ENCODE data around the gene BARX1.
"Not testable (repeated sequence)": the region's sequence is repeated elsewhere in the genome, so short reads cannot be mapped to it uniquely, and the experiment has no call there.

The BARX1 gene, protein sequence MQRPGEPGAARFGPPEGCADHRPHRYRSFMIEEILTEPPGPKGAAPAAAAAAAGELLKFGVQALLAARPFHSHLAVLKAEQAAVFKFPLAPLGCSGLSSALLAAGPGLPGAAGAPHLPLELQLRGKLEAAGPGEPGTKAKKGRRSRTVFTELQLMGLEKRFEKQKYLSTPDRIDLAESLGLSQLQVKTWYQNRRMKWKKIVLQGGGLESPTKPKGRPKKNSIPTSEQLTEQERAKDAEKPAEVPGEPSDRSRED

DNA sequence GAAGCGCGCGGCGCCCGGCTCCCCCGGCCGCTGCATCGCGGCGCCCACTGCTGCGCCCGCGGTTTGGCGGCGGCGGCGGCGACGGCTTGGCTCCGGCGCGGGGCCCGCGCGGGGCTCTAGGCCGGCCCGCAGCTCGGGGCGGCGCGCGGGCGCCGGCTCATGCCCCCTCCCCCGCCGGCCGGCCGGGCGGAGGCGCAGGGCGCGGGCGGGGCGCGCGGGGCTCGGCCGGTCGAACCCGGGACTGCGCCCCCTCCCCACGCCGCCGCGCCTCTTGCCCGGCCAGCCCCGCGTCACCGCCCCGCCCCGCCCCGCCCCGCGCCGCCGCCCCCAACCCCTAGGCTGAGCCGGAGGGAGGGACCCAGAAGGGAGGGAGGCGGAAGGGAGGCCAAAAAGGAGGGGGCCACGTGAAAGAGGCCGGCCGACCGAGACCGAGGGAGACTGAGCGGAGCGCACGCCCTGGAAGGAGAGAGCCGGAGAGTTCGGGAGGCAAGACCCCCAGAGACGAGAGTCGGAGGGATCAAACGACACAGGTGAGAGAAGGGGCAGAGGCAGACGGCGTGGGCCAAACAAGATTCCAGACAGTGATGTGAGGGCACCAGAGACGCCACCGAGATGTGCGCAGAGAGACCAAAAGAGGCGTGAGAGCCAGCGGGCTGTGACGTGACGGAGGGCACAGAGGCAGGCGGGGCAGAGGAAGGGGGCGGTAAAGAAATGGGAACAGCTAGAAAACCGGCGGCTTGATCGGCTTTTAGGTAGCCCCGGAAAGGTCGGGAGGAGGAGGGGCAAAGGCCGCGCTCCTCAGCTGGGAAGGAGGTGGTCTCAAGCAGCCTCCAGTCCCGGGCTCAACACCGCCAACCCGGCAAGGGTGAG, at the start of gene BARX1:
TSS of gene BARX1 (minus strand) at position 245 of the 870 bp plus-strand sequence. CDS start at position 36, 209 bp downstream.
- peak; percentile 50 for DNase-seq

DNA sequence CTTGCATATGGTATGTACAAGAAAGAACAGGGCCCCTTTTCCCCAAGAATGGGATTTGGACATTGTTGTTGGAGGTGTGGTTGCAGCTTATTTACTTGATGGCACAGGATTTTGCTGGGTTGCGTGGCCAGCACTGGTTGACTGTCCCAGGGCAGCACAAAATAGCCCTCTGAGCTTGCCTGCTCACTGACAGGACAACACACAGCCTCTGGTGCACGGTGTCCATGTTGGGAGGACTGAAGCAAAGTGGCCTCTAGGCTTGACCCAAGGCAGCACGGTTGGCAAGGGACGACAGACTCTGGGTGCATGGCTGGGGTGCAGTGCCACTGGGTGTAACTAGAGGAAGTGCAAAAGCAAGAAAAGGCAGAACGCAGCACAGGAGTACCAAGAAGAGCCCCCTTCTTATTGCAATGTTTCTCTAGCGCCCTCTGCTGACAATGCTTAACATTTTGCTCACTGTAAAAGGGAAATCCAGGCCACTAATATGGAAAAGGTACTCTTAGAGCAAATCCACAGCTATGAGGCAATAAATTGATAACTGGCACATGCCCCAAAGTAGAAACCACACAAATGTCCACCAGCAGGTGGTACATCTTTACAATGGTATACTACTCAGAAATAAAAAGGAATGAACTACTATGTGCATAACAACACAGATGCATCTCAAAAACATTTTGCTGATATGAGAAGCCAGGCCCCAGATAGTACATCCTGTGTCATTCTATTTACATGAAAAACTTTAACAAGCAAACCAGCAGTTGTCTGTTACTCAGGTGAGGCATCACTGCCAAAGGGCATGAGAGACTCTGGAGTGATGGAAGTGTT, 47.4 kb upstream of the BARX1 start:
- DNase-seq: no peak

DNA sequence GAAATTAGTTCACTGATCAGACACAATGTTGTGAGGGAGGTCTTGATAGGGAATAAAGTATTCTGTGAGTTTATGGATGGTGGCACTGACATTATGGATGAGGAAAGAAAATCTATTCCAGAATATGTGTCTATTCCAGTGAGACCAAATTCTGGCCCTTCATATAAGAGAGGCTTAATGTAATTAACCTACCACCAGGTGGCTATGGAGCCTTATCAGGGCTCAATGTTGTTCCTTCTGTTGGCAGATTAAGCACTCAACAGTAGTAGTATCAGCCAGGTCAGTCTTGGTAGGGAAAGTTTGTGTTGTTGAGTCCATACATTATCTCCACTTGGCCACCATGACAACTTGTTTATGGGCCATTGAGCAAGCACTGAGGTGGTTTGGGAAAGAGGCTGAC, 41.7 kb upstream of the BARX1 start:
- no peak for DNase-seq

DNA sequence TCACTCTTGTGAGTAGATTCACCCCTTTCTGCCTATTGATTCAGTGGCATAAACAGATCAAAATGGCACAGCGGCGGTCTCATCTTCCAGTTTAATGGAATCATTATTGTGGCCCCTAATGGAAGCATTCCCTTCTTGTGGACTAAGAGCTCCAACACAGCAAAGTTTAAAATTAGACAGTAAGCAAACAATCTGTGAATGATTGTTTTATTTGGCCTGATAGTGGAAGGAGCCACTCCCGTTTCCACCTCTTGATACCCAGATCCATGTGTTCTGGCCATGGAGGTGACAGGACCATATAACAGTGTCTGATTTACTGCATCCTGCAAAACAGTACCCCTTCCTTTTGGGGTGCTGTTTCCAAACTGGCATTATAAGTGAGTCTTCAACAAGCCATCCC, 41.2 kb upstream of the BARX1 start:
- DNase-seq: no peak

DNA sequence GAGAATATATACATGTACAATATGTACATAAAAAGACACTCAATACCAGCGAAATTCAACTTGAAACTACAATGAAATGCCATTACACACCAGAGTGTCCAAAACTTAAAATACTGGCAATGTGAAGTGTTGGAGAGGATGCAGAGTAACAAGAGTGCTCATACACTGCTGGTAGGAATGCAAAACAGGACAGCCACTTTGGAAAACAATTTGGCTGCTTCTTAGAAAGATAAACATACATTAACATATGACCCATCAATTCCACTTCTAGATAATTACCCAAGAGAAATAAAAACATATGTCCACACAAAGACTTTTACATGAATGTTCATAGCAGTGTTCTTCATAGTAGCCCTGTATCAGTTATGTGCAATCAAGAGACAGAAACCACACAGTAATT, 39.4 kb upstream of the BARX1 start:
- DNase-seq: no peak

DNA sequence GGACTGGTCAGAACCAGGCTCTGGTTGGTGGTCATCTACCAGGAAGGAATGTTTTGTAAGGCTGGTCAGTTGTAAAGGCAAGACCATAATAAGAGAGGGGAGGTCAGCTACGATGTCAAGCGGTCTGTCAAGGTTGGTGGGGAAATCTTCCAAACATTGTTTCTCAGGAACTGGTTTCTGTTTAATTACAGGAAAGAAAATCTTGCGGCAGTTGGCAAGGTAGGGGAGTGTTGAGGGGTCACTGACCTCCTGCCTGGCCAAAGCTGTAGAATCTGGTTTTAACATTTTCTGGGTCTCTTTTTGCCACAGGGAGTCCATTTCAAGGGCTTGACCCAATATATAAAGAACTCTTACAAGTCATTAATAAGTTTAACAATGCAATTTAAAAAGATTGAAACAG, 39.0 kb upstream of the BARX1 start:
- no peak for DNase-seq

DNA sequence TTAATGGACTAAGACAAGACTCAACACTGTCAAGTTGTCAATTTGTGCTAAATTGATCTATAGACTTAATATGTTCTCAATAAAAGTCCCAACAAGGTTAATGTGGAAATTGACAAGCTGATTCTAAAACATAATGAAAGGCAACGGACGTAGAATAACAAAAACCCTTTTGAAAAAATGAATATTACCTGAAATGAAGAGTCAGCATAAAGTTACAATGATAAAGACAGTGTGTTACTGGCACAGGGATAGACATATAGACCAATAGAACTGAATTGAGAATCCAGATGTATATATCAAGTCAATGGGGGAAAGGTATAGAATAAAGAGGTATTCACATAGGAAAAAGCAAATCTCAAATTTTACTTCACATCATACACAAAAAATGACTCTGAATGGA, 37.7 kb upstream of the BARX1 start:
- DNase-seq: no peak

DNA sequence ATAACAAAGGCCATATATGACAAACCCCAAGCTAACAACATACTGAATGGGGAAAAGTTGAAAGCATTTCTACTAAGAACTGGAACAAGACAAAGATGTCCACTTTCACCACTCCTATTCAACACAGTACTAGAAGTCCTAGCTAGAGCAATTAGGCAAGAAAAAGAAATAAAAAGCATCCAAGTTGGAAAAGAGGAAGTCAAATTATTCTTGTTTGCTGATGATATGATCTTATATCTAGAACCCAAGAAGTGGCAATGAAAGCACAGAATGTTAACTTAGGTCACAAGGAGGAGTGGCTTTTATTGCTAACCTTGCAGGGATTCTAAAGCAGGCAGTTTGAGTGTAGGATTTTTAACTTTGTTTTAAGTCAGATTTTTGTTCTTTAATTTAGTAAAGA, 35.3 kb upstream of the BARX1 start:
- no peak for DNase-seq

DNA sequence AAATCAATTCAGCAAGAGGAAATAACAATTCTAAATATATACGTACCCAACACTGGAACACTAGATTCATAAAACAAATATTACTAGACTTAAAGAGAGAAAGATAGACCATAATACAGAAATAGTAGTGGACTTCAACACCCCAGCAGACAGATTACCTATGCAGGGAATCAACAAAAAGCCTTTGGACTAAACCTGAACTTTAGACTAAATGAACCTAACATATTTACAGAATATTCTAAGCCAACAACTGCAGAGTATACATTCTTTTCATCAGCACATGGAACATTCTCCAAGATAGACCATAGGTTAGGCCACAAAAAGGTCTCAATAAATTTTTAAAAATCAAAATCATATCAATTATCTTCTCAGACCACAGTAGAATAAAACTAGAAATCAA, 32.9 kb upstream of the BARX1 start:
- DNase-seq: no peak

DNA sequence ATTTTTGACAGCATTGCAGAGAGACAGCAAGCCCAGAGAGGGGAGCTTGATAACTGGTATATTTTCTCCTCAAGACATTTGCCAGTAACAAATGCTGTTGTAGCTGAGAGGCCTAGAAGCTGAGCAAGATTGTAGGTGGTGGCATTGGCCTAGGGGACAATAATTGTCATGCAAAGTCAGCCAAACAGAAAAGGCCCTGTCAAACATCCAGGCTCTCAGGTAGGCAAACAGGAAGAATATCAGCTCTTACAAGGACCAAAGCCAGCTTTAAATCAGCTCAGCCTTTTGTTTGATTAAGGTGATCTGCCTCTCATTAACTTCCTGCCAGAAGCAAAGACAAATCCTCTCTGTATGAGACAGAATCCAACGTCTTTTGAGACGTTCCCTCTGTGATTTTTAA, 29.7 kb upstream of the BARX1 start:
- no peak for DNase-seq

DNA sequence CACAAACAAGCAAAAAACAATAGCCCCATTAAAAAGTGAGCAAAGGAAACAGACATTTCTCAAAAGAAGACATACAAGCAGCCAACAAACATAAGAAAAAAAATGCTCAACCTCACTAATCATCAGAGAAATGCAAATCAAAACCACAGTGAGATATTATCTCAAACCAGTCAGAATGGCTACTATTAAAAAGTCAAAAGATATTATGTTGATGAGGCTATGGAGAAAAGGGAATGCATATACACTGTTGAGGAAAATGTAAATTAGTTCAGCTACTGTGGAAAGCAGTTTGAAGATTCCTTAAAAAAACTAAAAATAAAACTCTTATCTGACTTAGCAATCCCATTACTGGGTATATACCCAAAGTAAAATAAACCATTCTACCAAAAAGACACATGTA, 28.7 kb upstream of the BARX1 start:
- DNase-seq: no peak

DNA sequence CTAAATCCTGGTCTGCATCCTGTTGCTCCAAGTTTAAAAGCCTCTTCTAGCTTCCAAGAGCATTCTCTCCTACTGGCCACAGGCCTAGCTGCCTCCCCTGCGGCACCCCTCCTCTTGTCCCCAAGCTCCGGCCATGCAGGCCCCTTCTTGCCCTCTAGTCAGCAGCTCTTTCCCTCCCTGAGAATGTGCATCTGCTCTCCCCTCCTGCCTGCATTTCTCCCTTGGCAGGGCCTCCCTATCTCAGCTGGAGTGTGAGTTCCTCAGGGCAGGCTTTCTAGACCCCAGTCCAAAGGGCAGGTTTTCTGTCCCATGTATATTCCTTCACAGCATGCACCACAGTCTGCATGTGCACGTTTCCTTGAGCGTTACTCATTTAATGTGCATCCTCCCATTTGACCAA, 24.6 kb upstream of the BARX1 start:
- no peak for DNase-seq

DNA sequence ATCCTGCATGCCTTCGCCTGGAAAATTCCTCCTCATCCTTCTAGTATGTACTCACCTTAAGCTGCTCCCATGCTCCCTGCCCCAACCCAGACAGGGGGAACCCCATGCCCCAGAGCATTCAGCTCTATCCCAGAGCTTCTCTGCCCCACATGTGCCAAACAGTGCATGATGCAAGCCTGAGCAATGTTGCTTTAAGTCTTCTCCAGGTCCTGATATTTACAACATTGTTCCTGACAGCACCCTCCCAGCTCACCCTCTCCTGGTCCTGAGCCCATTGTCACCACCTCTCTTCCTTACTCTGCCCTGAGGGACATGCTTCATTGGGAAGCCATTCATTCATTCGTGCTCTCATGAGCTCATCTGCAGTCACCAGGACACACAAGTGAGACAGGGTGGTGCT, 23.4 kb upstream of the BARX1 start:
- no peak for DNase-seq

DNA sequence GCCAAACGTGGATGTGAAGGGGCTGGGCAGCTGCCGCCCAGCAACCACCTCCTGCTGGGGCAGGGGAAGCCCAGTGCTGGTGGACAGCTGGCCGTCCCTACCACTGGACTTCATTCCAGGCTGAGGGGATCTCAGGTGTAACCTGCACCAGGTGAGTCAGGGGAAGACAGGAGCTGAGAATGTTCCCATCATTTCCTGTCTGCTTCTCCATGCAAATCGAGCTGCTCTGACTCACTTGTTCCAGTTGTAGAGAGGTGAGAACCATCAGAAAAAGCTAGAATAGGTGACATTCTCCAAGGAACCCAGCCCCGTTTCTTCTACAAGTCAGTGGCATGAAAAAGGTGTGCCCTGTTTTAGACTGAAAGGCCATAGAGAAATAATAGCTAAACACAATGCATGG, 21.8 kb upstream of the BARX1 start:
- DNase-seq: no peak

DNA sequence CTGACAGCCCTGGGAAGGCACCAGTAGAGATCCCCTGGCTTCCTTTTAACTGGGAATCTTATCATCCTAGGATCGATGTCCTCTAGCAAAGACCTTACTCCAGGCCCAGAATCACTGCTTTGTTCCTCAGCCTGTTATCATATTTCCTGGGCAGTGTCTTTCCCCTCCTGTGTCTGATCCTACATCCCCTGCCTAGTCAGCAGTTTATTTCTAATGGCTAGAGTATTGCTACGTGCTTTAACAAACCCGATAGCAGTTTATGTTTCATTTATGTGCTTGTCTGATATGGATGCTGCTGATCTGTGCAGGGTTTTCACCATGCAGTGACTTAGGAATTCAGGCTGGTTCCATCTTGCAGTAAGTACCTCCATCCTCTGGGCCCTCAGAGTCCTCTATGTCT, 20.9 kb upstream of the BARX1 start:
- DNase-seq: no peak

DNA sequence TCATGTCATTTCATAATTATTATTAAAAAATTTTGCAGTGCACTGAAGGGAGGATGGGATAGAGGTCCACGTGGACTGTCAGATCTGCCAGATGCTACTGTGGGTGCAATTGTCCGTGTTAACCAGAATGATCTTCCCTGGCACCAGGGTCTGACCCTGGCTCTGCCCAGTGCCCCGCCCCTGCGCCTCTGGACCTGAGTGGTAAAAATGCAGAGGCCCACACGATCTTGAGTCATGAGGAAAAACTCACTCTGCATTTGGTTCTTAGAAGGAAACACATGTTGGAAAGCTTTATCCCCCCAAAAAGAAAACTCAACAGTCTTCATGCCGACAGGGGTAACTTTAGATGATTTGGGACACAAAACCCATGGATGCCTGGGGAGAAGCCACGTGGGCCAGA, 20.1 kb upstream of the BARX1 start:
- DNase-seq: no peak

DNA sequence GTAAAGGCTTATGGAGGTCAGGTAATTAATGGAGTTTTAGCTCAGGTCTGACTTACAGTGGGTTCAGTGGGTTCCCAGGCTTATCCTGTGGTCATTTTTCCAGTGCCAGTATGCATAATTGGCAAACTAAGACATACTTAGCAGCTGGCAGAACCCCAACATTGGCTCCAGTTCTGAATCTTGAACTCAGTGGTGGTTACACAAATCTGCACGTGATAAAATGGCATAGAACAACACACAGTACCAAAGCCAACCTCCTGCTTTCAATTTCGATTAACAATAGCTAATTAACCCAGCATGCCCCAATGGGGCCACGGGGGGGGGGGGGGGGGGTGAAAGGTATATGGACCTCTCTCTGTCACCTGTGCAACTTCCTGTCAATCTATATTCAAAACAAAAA, 19.0 kb upstream of the BARX1 start:
- DNase-seq: no peak

DNA sequence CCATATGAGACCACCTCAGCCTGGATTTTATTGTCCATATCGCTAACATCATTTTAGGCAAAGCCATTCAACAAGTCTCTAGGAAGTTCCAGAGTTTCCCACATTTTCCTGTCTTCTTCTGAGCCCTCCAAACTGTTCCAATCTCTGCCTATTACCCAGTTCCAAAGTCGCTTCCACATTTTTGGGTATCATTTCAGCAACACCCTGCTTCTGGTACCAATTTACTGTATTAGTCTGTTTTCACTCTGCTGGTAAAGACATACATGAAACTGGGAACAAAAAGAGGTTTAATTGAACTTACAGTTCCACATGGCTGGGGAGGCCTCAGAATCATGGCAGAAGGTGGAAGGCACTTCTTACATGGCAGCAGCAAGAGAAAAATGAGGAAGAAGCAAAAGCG, 17.5 kb upstream of the BARX1 start:
- not testable (repeated sequence) for DNase-seq

DNA sequence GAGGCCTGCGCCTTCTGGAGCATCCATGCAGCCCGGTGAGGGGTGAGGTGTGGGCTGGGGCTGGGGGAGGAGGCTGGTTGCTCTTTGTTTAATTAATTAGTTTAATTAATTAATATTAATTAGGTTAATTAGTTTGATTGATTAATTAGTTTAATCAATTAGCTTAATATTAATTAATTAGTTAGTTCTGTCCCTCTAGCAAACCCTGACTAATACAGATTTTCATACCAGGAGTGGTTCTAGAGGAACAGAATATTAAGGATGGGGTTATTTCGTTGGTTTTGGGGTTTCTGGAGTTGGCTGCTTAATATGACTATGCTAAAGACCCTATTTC, 14.1 kb upstream of the BARX1 start:
- DNase-seq: no peak

DNA sequence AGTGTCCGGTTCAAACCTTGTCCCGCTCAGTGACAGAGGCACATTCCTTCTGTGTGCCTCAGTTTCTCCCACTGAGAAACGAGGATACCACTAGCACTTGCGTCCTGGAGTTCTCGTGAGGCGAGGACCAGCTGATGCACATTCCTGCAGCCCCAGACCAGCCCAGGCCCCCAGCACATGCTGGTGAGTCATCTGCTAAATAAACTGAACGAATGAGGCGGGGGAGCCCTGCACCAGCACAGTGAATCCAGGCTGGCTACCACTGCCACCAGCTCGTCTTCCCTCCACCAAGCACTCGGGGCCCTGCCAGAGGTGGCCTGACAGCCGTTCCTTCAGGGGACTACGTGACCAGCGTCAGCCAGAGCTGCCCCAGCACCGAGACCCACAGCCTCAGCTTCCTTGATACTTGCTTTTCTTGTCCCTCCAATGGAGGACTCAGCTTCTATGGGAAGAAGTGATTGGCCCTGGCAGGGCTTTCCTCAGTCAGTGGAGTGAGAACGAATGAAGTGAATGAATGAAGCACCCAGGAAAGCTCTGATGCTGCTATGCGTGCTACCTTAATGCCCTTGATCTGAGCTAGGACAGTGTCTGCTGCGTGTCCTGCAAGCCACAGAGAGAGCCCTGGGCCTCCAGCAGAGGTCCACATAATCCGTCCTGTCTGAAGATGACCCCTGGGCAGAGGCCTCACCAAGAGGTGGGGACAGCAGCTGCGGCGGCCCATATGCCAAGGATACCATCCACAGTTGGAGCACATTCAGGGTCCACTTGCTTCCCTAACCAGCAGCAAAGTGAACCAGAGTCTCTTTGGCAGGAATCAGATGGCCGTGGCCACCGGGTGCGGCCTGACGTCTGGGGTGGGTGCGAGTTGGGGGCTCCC, 13.5 kb upstream of the BARX1 start:
- no peak for DNase-seq

DNA sequence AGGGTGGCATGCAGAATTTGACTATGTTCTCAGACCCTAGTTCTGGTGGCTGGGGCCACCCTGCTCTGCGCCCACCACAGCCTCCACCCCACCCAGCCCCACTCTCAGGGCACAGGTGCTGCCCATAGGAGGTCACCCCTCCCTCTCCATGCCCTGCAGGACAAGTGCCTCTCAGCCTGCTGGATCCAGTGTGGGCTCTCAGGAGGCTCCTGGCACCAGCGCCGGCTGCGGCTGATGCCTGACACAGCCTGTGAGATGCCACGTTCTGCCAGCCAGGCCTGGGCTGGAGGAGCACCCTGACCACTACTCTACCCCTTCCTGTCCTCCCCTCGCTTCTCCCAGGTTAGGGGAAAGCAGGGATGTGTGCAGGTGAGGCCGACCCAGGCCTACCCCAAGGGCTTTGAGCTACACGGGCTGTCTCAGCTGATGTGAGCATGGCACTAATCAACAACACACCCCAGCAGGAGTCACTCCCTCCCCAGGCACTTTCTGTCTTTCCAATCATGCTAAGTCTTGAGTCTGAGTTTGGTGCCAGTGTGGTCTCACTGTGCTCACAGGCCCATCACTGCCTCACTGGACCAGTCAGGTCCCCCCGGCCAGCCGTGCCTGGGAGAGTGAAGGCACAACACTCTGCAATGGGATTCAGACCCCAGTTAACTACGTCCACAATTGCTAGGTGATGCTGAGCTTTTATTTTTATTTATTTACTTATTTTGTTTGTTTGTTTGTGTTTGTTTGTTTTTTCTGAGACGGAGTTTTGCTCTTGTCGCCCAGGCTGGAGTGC, 12.1 kb upstream of the BARX1 start:
- DNase-seq: no peak
